HEK293 (cell line): ENCODE data around the gene SPATA2L.

Source experiments
- BCL6B ChIP-seq: fragments of 450-650 bp; formaldehyde crosslinking; IDR thresholded peaks from 2 replicates; pipeline ENCODE4 v1.5.1; 2017; ENCODE audit warnings: missing biosample characterization, missing genetic modification characterization
- KLF16 ChIP-seq: fragments of 450-650 bp; formaldehyde crosslinking; IDR thresholded peaks from 2 replicates; pipeline ENCODE4 v1.5.1; 2017; ENCODE audit warnings: missing biosample characterization, missing genetic modification characterization
- KLF17 ChIP-seq: fragments of 450-650 bp; formaldehyde crosslinking; IDR thresholded peaks from 2 replicates; pipeline ENCODE4 v1.5.1; 2016; ENCODE audit warnings: missing biosample characterization, missing genetic modification characterization
- KLF9 ChIP-seq: fragments of 450-650 bp; formaldehyde crosslinking; IDR thresholded peaks from 2 replicates; pipeline ENCODE4 v1.5.1; 2016; ENCODE audit warnings: missing biosample characterization, missing genetic modification characterization, low read depth
- MEIS1 ChIP-seq: sonication (generic); formaldehyde crosslinking; IDR thresholded peaks from 2 replicates; pipeline ENCODE4 v1.8.1; 2022; ENCODE audit warnings: missing genetic modification reagents, mild to moderate bottlenecking, borderline replicate concordance
- PRDM10 ChIP-seq: fragments of 450-650 bp; formaldehyde crosslinking; IDR thresholded peaks from 2 replicates; pipeline ENCODE4 v1.5.1; 2016; ENCODE audit warnings: missing biosample characterization, missing genetic modification characterization
- SP2 ChIP-seq: fragments of 450-650 bp; formaldehyde crosslinking; IDR thresholded peaks from 2 replicates; pipeline ENCODE4 v1.5.1; 2016; ENCODE audit warnings: missing biosample characterization, missing genetic modification characterization
- SP7 ChIP-seq: fragments of 450-650 bp; formaldehyde crosslinking; IDR thresholded peaks from 2 replicates; pipeline ENCODE4 v1.5.1; 2016; ENCODE audit warnings: missing biosample characterization, missing genetic modification characterization
- YY1 ChIP-seq: fragments of 450-650 bp; formaldehyde crosslinking; IDR thresholded peaks from 2 replicates; pipeline ENCODE4 v1.5.1; 2018; ENCODE audit warnings: missing biosample characterization, missing genetic modification characterization
- ZBTB44 ChIP-seq: fragments of 450-650 bp; IDR thresholded peaks from 2 replicates; pipeline ENCODE4 v1.5.1; 2018; ENCODE audit warnings: missing biosample characterization, mild to moderate bottlenecking, missing genetic modification characterization
- ZBTB6 ChIP-seq: fragments of 450-650 bp; formaldehyde crosslinking; IDR thresholded peaks from 2 replicates; pipeline ENCODE4 v1.5.1; 2017; ENCODE audit warnings: missing biosample characterization, missing genetic modification characterization
- ZBTB8A ChIP-seq: fragments of 450-650 bp; formaldehyde crosslinking; IDR thresholded peaks from 2 replicates; pipeline ENCODE4 v1.5.1; 2016; ENCODE audit warnings: missing biosample characterization, missing genetic modification characterization
- ZEB2 ChIP-seq: fragments of 450-650 bp; formaldehyde crosslinking; IDR thresholded peaks from 2 replicates; pipeline ENCODE4 v1.5.1; 2016; ENCODE audit warnings: missing biosample characterization, missing genetic modification characterization
- ZNF148 ChIP-seq: fragments of 450-650 bp; formaldehyde crosslinking; IDR thresholded peaks from 2 replicates; pipeline ENCODE4 v1.5.0; 2017; ENCODE audit warnings: missing biosample characterization, missing genetic modification characterization, borderline replicate concordance
- ZNF239 ChIP-seq: fragments of 450-650 bp; formaldehyde crosslinking; IDR thresholded peaks from 2 replicates; pipeline ENCODE4 v1.5.1; 2016; ENCODE audit warnings: missing biosample characterization, missing genetic modification characterization
- ZNF274 ChIP-seq, 2 experiments: fragments of 200-500 bp in 1 of 2; fragments of 450-650 bp in 1 of 2; sonication (Bioruptor generic) in 1 of 2; formaldehyde crosslinking in 1 of 2; IDR thresholded peaks; 2 replicates each; pipeline versions ENCODE4 v1.5.1 to v1.6.1; 2014 to 2016; ENCODE audit warnings: borderline replicate concordance in 1 of 2, inconsistent platforms in 1 of 2, low read length in 1 of 2, missing biosample characterization in 1 of 2, missing genetic modification characterization in 1 of 2
- ZNF335 ChIP-seq: fragments of 450-650 bp; formaldehyde crosslinking; conservative IDR thresholded peaks from 2 replicates; pipeline ENCODE4 v1.5.1; 2016; ENCODE audit warnings: missing biosample characterization, missing genetic modification characterization
- ZNF394 ChIP-seq: fragments of 450-650 bp; formaldehyde crosslinking; IDR thresholded peaks from 2 replicates; pipeline ENCODE4 v1.5.1; 2016; ENCODE audit warnings: missing biosample characterization, missing genetic modification characterization, mild to moderate bottlenecking, moderate library complexity, borderline replicate concordance
- ZNF561 ChIP-seq: fragments of 450-650 bp; IDR thresholded peaks from 2 replicates; pipeline ENCODE4 v1.5.1; 2018; ENCODE audit warnings: missing biosample characterization, missing genetic modification characterization, borderline replicate concordance
- ZNF580 ChIP-seq: fragments of 450-650 bp; formaldehyde crosslinking; IDR thresholded peaks from 2 replicates; pipeline ENCODE4 v1.5.1; 2016; ENCODE audit warnings: missing biosample characterization, missing genetic modification characterization
- ZNF626 ChIP-seq: fragments of 450-650 bp; sonication (Bioruptor Pico); formaldehyde crosslinking; IDR thresholded peaks from 2 replicates; pipeline ENCODE4 v1.5.1; 2018; ENCODE audit warnings: missing biosample characterization, missing genetic modification characterization, inconsistent platforms
- ZNF76 ChIP-seq: fragments of 450-650 bp; formaldehyde crosslinking; IDR thresholded peaks from 2 replicates; pipeline ENCODE4; 2016; ENCODE audit warnings: low read depth, missing biosample characterization, missing genetic modification characterization, borderline replicate concordance
- ZNF785 ChIP-seq: fragments of 450-650 bp; formaldehyde crosslinking; IDR thresholded peaks from 2 replicates; pipeline ENCODE4 v1.5.1; 2016; ENCODE audit warnings: missing biosample characterization, missing genetic modification characterization
- ZSCAN5A ChIP-seq: fragments of 450-650 bp; formaldehyde crosslinking; IDR thresholded peaks from 2 replicates; pipeline ENCODE4 v1.5.1; 2016; ENCODE audit warnings: missing biosample characterization, missing genetic modification characterization

Gene SPATA2L

GRCh38 chr16:89720813-89721545 lies 19.5 kb upstream of the SPATA2L start, which contains the start of the genes VPS9D1 and ZNF276 (continued):
- TF ChIP-seq ZNF148 (tag by site-specific recombination), result 0 out of 2 replicates have a peak, but pooled peaks have one; percentile 32
- peak; percentile 66; the same call in 1 of the 2 replicates for TF ChIP-seq ZBTB6 (tag by site-specific recombination)
- TF ChIP-seq ZNF394, result peak; percentile 25; the same call in 1 of the 2 replicates
- peak; percentile 93 for TF ChIP-seq ZNF626
- peak; percentile 33; the same call in 1 of the 2 replicates for TF ChIP-seq ZEB2
- peak; percentile 41; the same call in 1 of the 2 replicates for TF ChIP-seq ZNF76 (tag by site-specific recombination)
- TF ChIP-seq PRDM10 (tag by site-specific recombination), result 0 out of 2 replicates have a peak, but pooled peaks have one; percentile 12
- no peak for TF ChIP-seq ZNF274 (IDR thresholded peaks at IDR 0.05; ENCODE audit: low read length)
- TF ChIP-seq ZNF274 (tag by site-specific recombination; IDR thresholded peaks at IDR 0.05; ENCODE audit: borderline replicate concordance), result no peak
- peak; percentile 43 for TF ChIP-seq SP7 (tag by site-specific recombination)
- peak; percentile 99 for TF ChIP-seq ZNF785 (tag by site-specific recombination)
- TF ChIP-seq ZNF335 (tag by site-specific recombination), result peak; percentile 74
- peak; percentile 55; the same call in 1 of the 2 replicates for TF ChIP-seq ZNF580
- peak; percentile 76 for TF ChIP-seq YY1 (tag by site-specific recombination)
- TF ChIP-seq KLF9, result peak; percentile 70
- peak; percentile 25 for TF ChIP-seq SP2 (tag by site-specific recombination)
- peak; percentile 81; the same call in 1 of the 2 replicates for TF ChIP-seq ZNF561 (tag by site-specific recombination)
- TF ChIP-seq KLF16 (tag by site-specific recombination), result peak; percentile 88
- TF ChIP-seq ZBTB44 (tag by site-specific recombination), result peak; percentile 71
- TF ChIP-seq ZNF239 (tag by site-specific recombination), result no peak
- TF ChIP-seq MEIS1 (CRISPR knock-in tag), result 0 out of 2 replicates have a peak, but pooled peaks have one; percentile 16
- no peak for TF ChIP-seq BCL6B
- 0 out of 2 replicates have a peak, but pooled peaks have one; percentile 58 for TF ChIP-seq ZSCAN5A
- peak; percentile 40; the same call in 1 of the 2 replicates for TF ChIP-seq ZBTB8A (tag by site-specific recombination)
- TF ChIP-seq KLF17 (tag by site-specific recombination), result peak; percentile 55; the same call in 1 of the 2 replicates
